ENCODE data around the gene MPI.
"Not testable (repeated sequence)": the region's sequence is repeated elsewhere in the genome, so short reads cannot be mapped to it uniquely, and the experiment has no call there.

DNA sequence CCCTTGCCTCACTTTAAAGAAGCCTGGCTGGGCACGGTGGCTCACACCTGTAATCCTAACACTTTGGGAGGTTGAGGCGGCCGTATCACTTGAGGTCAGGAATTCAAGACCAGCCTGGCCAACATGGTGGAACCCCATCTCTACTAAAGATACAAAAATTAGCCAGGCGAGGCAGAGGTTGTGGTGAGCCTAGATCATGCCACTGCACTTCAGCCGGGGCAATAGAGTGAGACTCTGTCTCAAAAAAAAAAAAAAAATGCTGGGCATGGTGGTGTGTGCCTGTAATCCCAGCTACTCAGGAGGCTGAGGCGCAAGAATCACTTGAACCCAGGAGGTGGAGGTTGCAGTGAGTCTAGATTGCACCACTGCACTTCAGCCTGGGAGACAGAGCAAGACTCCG, 4.5 kb downstream of the MPI start:
- not testable (repeated sequence) for TF ChIP-seq POLR2AphosphoS5 (IDR thresholded peaks at IDR 0.05; ENCODE audit: insufficient read depth, low read depth, low read length); POLR2A (IDR thresholded peaks at IDR 0.05; ENCODE audit: low read depth, low read length); GATA2 (IDR thresholded peaks at IDR 0.05; ENCODE audit: insufficient read depth, insufficient read length, low read depth, low read length); MYC (IDR thresholded peaks at IDR 0.05; ENCODE audit: low read depth, low read length); JUN (IDR thresholded peaks at IDR 0.05; ENCODE audit: borderline replicate concordance, insufficient read depth, insufficient read length, low read depth); EZH2 (IDR thresholded peaks at IDR 0.05; ENCODE audit: borderline replicate concordance, low read depth, low read length, severe bottlenecking)
- TF ChIP-seq, protein P1, sequence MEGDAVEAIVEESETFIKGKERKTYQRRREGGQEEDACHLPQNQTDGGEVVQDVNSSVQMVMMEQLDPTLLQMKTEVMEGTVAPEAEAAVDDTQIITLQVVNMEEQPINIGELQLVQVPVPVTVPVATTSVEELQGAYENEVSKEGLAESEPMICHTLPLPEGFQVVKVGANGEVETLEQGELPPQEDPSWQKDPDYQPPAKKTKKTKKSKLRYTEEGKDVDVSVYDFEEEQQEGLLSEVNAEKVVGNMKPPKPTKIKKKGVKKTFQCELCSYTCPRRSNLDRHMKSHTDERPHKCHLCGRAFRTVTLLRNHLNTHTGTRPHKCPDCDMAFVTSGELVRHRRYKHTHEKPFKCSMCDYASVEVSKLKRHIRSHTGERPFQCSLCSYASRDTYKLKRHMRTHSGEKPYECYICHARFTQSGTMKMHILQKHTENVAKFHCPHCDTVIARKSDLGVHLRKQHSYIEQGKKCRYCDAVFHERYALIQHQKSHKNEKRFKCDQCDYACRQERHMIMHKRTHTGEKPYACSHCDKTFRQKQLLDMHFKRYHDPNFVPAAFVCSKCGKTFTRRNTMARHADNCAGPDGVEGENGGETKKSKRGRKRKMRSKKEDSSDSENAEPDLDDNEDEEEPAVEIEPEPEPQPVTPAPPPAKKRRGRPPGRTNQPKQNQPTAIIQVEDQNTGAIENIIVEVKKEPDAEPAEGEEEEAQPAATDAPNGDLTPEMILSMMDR (IDR thresholded peaks at IDR 0.05; ENCODE audit: extremely low read depth in 1 of 2, insufficient read depth in 1 of 2, low read depth in 1 of 2, low read length in 2 of 2), result not testable (repeated sequence)
- TF ChIP-seq, protein P2, sequence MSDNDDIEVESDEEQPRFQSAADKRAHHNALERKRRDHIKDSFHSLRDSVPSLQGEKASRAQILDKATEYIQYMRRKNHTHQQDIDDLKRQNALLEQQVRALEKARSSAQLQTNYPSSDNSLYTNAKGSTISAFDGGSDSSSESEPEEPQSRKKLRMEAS (IDR thresholded peaks at IDR 0.05; ENCODE audit: insufficient read depth, insufficient read length), result not testable (repeated sequence)
